SK-N-SH treated with all-trans-retinoic acid at 6 μM for 48 hours (cell line): ENCODE results near the gene ECE2.

ENCODE experiments used
- ATAC-seq: fragments of 200-7000 bp; cut with Tn5 transposase; 3 replicates; pipeline ENCODE4 v1.9.1; 2020; ENCODE audit warnings: mild to moderate bottlenecking, moderate library complexity
- BACH2 ChIP-seq: fragments of 250-450 bp; sonication (Bioruptor Pico); IDR thresholded peaks from 2 replicates; pipeline ENCODE4 v1.9.0; 2021; ENCODE audit warnings: mild to moderate bottlenecking, borderline replicate concordance
- CSDC2 ChIP-seq: fragments of 250-450 bp; sonication (Bioruptor Pico); IDR thresholded peaks from 2 replicates; pipeline ENCODE4 v1.5.0; 2020; ENCODE audit warnings: mild to moderate bottlenecking, moderate library complexity
- ESRRG ChIP-seq: fragments of 250-450 bp; sonication (Bioruptor Pico); IDR thresholded peaks from 2 replicates; pipeline ENCODE4 v1.6.1; 2021; ENCODE audit warnings: mild to moderate bottlenecking
- GLIS3 ChIP-seq: fragments of 250-450 bp; sonication (Bioruptor Pico); IDR thresholded peaks from 2 replicates; pipeline ENCODE4 v1.5.0; 2020; ENCODE audit warnings: mild to moderate bottlenecking, moderate library complexity
- ISL1 ChIP-seq: fragments of 250-450 bp; sonication (Bioruptor Pico); IDR thresholded peaks from 2 replicates; pipeline ENCODE4 v2.1.2; 2022; ENCODE audit warnings: mild to moderate bottlenecking, moderate library complexity
- OSR1 ChIP-seq: fragments of 250-450 bp; sonication (Bioruptor Pico); IDR thresholded peaks from 2 replicates; pipeline ENCODE4 v1.8.0; 2022; ENCODE audit warnings: moderate library complexity, mild to moderate bottlenecking, inconsistent platforms
- POU6F1 ChIP-seq: fragments of 250-450 bp; sonication (Bioruptor Pico); IDR thresholded peaks from 2 replicates; pipeline ENCODE4 v1.8.0; 2021; ENCODE audit warnings: low read depth, mild to moderate bottlenecking, moderate library complexity, borderline replicate concordance
- PPARA ChIP-seq: fragments of 250-450 bp; sonication (Bioruptor Pico); IDR thresholded peaks from 2 replicates; pipeline ENCODE4 v1.5.0; 2020; ENCODE audit warnings: mild to moderate bottlenecking, borderline replicate concordance
- RARB ChIP-seq: fragments of 250-450 bp; sonication (Bioruptor Pico); IDR thresholded peaks from 2 replicates; pipeline ENCODE4 v1.8.0; 2021; ENCODE audit warnings: mild to moderate bottlenecking, moderate library complexity
- SNAI2 ChIP-seq: fragments of 250-450 bp; sonication (Bioruptor Pico); IDR thresholded peaks from 2 replicates; pipeline ENCODE4 v1.5.0; 2020; ENCODE audit warnings: mild to moderate bottlenecking, moderate library complexity
- TCF4 ChIP-seq: fragments of 250-450 bp; sonication (Bioruptor Pico); IDR thresholded peaks from 2 replicates; pipeline ENCODE4 v1.8.0; 2021; ENCODE audit warnings: mild to moderate bottlenecking, moderate library complexity, borderline replicate concordance
- ZC3H10 ChIP-seq: fragments of 250-450 bp; sonication (Bioruptor Pico); IDR thresholded peaks from 2 replicates; pipeline ENCODE4 v1.5.1; 2021; ENCODE audit warnings: mild to moderate bottlenecking, moderate library complexity
- ZFP3 ChIP-seq: fragments of 250-450 bp; sonication (Bioruptor Pico); IDR thresholded peaks from 2 replicates; pipeline ENCODE4 v1.5.0; 2020; ENCODE audit warnings: mild to moderate bottlenecking, moderate library complexity
- ZNF70 ChIP-seq: fragments of 450-650 bp; formaldehyde crosslinking; IDR thresholded peaks from 2 replicates; pipeline ENCODE4 v1.5.0; 2020; ENCODE audit warnings: mild to moderate bottlenecking, moderate library complexity
- ZNF8 ChIP-seq: fragments of 450-650 bp; formaldehyde crosslinking; IDR thresholded peaks from 2 replicates; pipeline ENCODE4 v1.5.0; 2020; ENCODE audit warnings: mild to moderate bottlenecking, moderate library complexity
- TF ChIP-seq, protein P1 (sequence below): fragments of 250-450 bp; sonication (Bioruptor Pico); IDR thresholded peaks from 2 replicates; pipeline ENCODE4 v1.5.0; 2020; ENCODE audit warnings: mild to moderate bottlenecking, moderate library complexity
- TF ChIP-seq, protein P2 (sequence below): fragments of 250-450 bp; sonication (Bioruptor Pico); IDR thresholded peaks from 2 replicates; pipeline ENCODE4 v1.5.1; 2021; ENCODE audit warnings: mild to moderate bottlenecking, moderate library complexity
- TF ChIP-seq, protein P3 (sequence below): fragments of 250-450 bp; sonication (Bioruptor Pico); IDR thresholded peaks from 2 replicates; pipeline ENCODE4 v1.5.1; 2020; ENCODE audit warnings: low read depth, mild to moderate bottlenecking, moderate library complexity

The ECE2 gene

GRCh38 chr3:184291738-184292445, 16.1 kb downstream of the ECE2 start (continued):
- TF ChIP-seq SNAI2 (CRISPR knock-in tag), result no peak

DNA sequence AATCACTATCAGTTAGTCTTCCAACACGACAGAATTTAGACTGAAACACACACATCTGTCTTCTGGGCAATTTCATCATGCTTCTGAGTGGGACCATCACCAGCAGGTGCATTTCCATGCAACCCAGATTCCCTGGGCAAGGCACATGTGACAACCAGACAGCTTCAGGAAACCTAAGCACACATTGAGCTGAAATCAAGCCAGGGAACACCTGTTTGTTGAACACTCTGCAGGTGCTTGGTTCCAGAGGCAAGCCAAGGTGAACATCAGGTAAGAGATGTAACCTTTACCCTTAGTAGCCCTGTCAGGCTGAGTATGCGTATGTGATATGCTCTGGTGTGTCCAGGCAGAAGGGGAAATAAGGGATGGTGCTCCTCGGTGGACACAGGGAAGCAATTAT, 19.9 kb downstream of the ECE2 start:
- ATAC-seq, result no peak
- TF ChIP-seq ZNF70 (CRISPR knock-in tag), result no peak
- TF ChIP-seq ZNF8 (CRISPR knock-in tag), result no peak
- TF ChIP-seq, protein P1, sequence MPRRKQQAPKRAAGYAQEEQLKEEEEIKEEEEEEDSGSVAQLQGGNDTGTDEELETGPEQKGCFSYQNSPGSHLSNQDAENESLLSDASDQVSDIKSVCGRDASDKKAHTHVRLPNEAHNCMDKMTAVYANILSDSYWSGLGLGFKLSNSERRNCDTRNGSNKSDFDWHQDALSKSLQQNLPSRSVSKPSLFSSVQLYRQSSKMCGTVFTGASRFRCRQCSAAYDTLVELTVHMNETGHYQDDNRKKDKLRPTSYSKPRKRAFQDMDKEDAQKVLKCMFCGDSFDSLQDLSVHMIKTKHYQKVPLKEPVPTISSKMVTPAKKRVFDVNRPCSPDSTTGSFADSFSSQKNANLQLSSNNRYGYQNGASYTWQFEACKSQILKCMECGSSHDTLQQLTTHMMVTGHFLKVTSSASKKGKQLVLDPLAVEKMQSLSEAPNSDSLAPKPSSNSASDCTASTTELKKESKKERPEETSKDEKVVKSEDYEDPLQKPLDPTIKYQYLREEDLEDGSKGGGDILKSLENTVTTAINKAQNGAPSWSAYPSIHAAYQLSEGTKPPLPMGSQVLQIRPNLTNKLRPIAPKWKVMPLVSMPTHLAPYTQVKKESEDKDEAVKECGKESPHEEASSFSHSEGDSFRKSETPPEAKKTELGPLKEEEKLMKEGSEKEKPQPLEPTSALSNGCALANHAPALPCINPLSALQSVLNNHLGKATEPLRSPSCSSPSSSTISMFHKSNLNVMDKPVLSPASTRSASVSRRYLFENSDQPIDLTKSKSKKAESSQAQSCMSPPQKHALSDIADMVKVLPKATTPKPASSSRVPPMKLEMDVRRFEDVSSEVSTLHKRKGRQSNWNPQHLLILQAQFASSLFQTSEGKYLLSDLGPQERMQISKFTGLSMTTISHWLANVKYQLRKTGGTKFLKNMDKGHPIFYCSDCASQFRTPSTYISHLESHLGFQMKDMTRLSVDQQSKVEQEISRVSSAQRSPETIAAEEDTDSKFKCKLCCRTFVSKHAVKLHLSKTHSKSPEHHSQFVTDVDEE (CRISPR knock-in tag), result no peak
- no peak for TF ChIP-seq ESRRG (CRISPR knock-in tag)
- TF ChIP-seq OSR1 (CRISPR knock-in tag), result no peak
- TF ChIP-seq, protein P2, sequence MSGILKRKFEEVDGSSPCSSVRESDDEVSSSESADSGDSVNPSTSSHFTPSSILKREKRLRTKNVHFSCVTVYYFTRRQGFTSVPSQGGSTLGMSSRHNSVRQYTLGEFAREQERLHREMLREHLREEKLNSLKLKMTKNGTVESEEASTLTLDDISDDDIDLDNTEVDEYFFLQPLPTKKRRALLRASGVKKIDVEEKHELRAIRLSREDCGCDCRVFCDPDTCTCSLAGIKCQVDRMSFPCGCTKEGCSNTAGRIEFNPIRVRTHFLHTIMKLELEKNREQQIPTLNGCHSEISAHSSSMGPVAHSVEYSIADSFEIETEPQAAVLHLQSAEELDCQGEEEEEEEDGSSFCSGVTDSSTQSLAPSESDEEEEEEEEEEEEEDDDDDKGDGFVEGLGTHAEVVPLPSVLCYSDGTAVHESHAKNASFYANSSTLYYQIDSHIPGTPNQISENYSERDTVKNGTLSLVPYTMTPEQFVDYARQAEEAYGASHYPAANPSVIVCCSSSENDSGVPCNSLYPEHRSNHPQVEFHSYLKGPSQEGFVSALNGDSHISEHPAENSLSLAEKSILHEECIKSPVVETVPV (CRISPR knock-in tag), result no peak
- TF ChIP-seq SNAI2 (CRISPR knock-in tag), result no peak

DNA sequence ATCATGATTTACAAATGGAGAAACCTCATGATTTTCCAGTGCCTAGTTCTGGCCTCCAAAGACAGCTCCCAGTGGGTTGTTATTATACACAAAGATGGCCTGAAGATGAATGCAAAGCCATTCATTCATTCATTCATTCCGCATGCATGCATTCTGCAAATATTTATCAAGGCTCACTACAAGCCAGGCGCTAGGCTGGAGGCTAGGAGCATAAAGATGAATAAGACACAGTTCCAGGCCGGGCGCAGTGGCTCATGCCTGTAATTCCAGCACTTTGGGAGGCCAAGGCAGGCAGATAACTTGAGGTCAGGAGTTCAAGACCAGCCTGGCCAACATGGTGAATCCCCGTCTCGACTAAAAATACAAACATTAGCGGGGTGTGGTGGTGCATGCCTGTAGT, 20.8 kb downstream of the ECE2 start:
- TF ChIP-seq GLIS3 (CRISPR knock-in tag) (no peak), SNAI2 (CRISPR knock-in tag) (no peak), PPARA (no peak), RARB (CRISPR knock-in tag) (no peak), ZFP3 (CRISPR knock-in tag) (no peak)
- TF ChIP-seq, protein P3, sequence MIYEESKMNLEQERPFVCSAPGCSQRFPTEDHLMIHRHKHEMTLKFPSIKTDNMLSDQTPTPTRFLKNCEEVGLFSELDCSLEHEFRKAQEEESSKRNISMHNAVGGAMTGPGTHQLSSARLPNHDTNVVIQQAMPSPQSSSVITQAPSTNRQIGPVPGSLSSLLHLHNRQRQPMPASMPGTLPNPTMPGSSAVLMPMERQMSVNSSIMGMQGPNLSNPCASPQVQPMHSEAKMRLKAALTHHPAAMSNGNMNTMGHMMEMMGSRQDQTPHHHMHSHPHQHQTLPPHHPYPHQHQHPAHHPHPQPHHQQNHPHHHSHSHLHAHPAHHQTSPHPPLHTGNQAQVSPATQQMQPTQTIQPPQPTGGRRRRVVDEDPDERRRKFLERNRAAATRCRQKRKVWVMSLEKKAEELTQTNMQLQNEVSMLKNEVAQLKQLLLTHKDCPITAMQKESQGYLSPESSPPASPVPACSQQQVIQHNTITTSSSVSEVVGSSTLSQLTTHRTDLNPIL (CRISPR knock-in tag), result no peak
- TF ChIP-seq, all 23 proteins: peak for 0
- no peak for ATAC-seq

GRCh38 chr3:184298759-184299487, 23.1 kb downstream of the ECE2 start, which contains the start of gene PSMD2:
PSMD2 (plus strand) TSS chr3:184299241; CDS start chr3:184299267, 26 bp downstream.
- peak; percentile 97 for ATAC-seq
- no peak for TF ChIP-seq ZFP3 (CRISPR knock-in tag)
- TF ChIP-seq BACH2 (CRISPR knock-in tag), result no peak
- TF ChIP-seq, protein P3 (CRISPR knock-in tag), result no peak
- TF ChIP-seq GLIS3 (CRISPR knock-in tag), result no peak

DNA sequence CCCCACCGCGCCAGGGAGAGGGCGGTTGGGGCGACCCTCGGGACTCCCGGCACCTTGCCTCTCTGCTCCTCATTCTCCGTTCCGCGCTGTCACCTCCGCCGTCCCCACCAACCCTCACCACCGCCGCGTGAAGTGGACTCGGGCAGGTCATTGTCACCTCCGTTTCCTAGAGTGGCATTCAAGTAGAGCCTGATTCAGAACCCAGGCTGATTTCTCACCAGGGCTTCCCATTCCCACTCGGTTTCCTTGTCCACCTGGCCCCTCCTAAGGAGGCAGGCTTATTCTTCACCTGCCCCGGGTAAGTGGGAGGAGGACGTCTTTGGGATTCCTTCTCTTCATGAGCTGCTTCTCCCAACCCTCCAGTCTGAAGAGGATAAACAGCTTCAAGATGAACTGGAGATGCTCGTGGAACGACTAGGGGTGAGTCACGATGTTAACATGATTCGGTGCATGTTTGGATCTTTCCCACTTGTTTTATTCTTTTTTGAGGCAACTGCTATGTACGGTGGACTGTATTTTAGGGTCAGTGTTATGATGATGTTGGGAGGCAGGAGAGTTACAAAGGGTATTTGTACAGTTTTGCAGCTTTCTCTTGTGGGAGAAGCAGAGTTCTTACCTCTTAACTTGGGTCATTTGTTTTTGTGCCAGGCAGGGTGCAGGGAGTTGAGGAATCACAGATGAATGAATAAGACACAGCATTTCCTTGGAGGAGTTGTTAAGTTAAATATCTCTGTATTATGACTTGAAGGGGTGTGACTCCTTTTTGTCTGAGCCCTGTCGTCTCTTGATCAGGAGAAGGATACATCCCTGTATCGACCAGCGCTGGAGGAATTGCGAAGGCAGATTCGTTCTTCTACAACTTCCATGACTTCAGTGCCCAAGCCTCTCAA, 23.9 kb downstream of the ECE2 start:
- no peak for TF ChIP-seq ISL1 (CRISPR knock-in tag)
- peak; percentile 21 for ATAC-seq

DNA sequence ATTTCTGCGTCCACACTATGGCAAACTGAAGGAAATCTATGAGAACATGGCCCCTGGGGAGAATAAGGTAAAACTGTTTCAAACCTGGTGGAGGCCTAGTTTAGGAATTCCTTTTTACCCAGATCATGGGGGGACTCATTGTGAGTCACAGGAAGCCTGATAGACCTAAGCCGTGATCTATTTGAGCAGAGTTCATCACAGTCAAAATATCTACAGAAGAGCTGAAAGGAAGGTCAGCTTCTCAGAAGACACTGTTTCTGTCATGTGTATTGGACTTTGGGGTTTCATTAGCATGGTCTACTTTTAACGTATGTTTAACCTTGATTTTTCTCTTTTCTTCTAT, 24.5 kb downstream of the ECE2 start:
- ATAC-seq, result no peak
- TF ChIP-seq OSR1 (CRISPR knock-in tag), result no peak
- no peak for TF ChIP-seq PPARA
- TF ChIP-seq SNAI2 (CRISPR knock-in tag), result no peak
- TF ChIP-seq POU6F1 (CRISPR knock-in tag), result no peak
- no peak for TF ChIP-seq ZC3H10 (CRISPR knock-in tag)
- TF ChIP-seq CSDC2 (CRISPR knock-in tag), result no peak
- TF ChIP-seq, protein P1 (CRISPR knock-in tag), result no peak
- no peak for TF ChIP-seq TCF4 (CRISPR knock-in tag)
